HepG2 (cell line): ENCODE measurements around the gene DEFB113. TPM values are rescaled to one million over a fixed set of nuclear protein-coding genes. Genes with fewer than 3 reads are reported as not detected.

Experiments
- ATAC-seq: fragments of 200-7000 bp; cut with Tn5 transposase; 3 replicates; pipeline ENCODE4 v1.9.1; 2020; ENCODE audit warnings: mild to moderate bottlenecking, moderate library complexity
- Bru-seq: library from RNA; stranded (reverse); fragments of 400-500 nt; gene quantifications from one replicate; lab custom pipeline; 2021; lab: Mats Ljungman, UMichigan
- BruChase-seq, 2 experiments: library from RNA; stranded (reverse); fragments of 400-500 nt; gene quantifications; one replicate each; lab custom pipeline; 2021; lab: Mats Ljungman, UMichigan
- BruUV-seq: library from RNA; stranded (reverse); fragments of 400-500 nt; replicated peaks from 2 replicates; lab custom pipeline; 2021; lab: Mats Ljungman, UMichigan
- CTCF ChIA-PET: fragments of 300-600 bp; formaldehyde crosslinking; extraction: SDS; loops from one replicate; lab custom pipeline; 2021; ENCODE audit warnings: low total read pairs, inconsistent platforms, low intra/inter-chr PET ratio; lab: Yijun Ruan, JAX
- POLR2A ChIA-PET: fragments of 350-600 bp; sonication (Branson Sonifier 250); formaldehyde crosslinking; loops from one replicate; lab custom pipeline; 2020; ENCODE audit warnings: antibody characterized with exemption, inconsistent platforms; lab: Yijun Ruan, JAX
- DNase-seq: peaks from one replicate; pipeline ENCODE4 v3.0.0-alpha.2; 2015; ENCODE audit warnings: low spot score
- FAIRE-seq: peaks from 3 replicates; lab custom pipeline; 2011; peaks lifted over from hg19 to GRCh38; lab: Jason Lieb, UNC
- H2AFZ ChIP-seq: one replicate; pipeline ENCODE4 v1.6.1; 2011; ENCODE audit warnings: low read length, inconsistent platforms
- H3K27ac ChIP-seq: fragments of 300-600 bp; 3 replicates; pipeline ENCODE4 v1.8.0; 2011; ENCODE audit warnings: mixed run types, mild to moderate bottlenecking, mixed read lengths, low read length, inconsistent platforms; ENCODE audit not compliant: insufficient read depth; ENCODE audit errors: extremely low read length
- H3K27me3 ChIP-seq, 2 experiments: fragments of 200-600 bp in 1 of 2; 2 replicates in 1 of 2; 3 replicates in 1 of 2; pipeline versions ENCODE4 v1.6.0 to v1.8.0; 2011; ENCODE audit warnings: low read length in 2 of 2, mild to moderate bottlenecking in 2 of 2, moderate library complexity in 2 of 2, inconsistent platforms in 1 of 2; ENCODE audit not compliant: insufficient read depth in 2 of 2, control insufficient read depth in 1 of 2
- H3K36me3 ChIP-seq, 2 experiments: fragments of 200-600 bp in 1 of 2; replicated peaks in 1 of 2; 2 replicates in 1 of 2; 3 replicates in 1 of 2; pipeline versions ENCODE4 v1.5.1 to v1.8.0; 2011; ENCODE audit warnings: low read length in 2 of 2, inconsistent platforms in 1 of 2; ENCODE audit not compliant: insufficient read depth in 2 of 2, control insufficient read depth in 1 of 2
- H3K4me1 ChIP-seq: 2 replicates; pipeline ENCODE4 v1.5.1; 2012; ENCODE audit warnings: low read length, inconsistent platforms; ENCODE audit not compliant: insufficient read depth
- H3K4me2 ChIP-seq: 2 replicates; pipeline ENCODE4 v1.6.0; 2011; ENCODE audit warnings: low read depth, low read length, inconsistent platforms
- H3K4me3 ChIP-seq, 3 experiments: fragments of 200-600 bp in 1 of 3; sonication (generic), shearing (Covaris generic) in 1 of 3; replicated peaks in 1 of 3; 2 replicates each; pipeline ENCODE4 v1.5.1; 2011 to 2016; ENCODE audit warnings: low read length in 3 of 3, inconsistent platforms in 2 of 3, low read depth in 2 of 3, mild to moderate bottlenecking in 2 of 3, control low read depth in 1 of 3, mixed read lengths in 1 of 3; ENCODE audit not compliant: insufficient read depth in 1 of 3
- H3K79me2 ChIP-seq: one replicate; pipeline ENCODE4 v1.6.1; 2011; ENCODE audit warnings: low read length, inconsistent platforms; ENCODE audit not compliant: insufficient read depth
- H3K9ac ChIP-seq: 2 replicates; pipeline ENCODE4 v1.6.0; 2011; ENCODE audit warnings: mild to moderate bottlenecking, low read depth, low read length, inconsistent platforms; ENCODE audit not compliant: insufficient read depth
- H3K9me3 ChIP-seq: 2 replicates; pipeline ENCODE4 v1.5.1; 2012; ENCODE audit warnings: mild to moderate bottlenecking, low read length
- H4K20me1 ChIP-seq: 2 replicates; pipeline ENCODE4 v1.6.0; 2011; ENCODE audit warnings: inconsistent platforms, mild to moderate bottlenecking, low read length, moderate library complexity; ENCODE audit not compliant: insufficient read depth
- ATF3 ChIP-seq: sonication (generic); formaldehyde crosslinking; IDR thresholded peaks from 2 replicates; pipeline ENCODE4 v1.4.0; 2020; ENCODE audit warnings: missing genetic modification reagents
- ATRX ChIP-seq: sonication (generic); formaldehyde crosslinking; IDR thresholded peaks from 2 replicates; pipeline ENCODE4 v1.4.0; 2020; ENCODE audit warnings: missing genetic modification reagents, borderline replicate concordance
- BORCS8-MEF2B ChIP-seq: sonication (generic); formaldehyde crosslinking; IDR thresholded peaks from 2 replicates; pipeline ENCODE4 v1.8.0; 2022; ENCODE audit warnings: mild to moderate bottlenecking, missing genetic modification reagents
- CENPT ChIP-seq: sonication (generic); formaldehyde crosslinking; IDR thresholded peaks from 2 replicates; pipeline ENCODE4 v1.8.0; 2022; ENCODE audit warnings: low read depth, mild to moderate bottlenecking, moderate library complexity, missing genetic modification reagents
- CREBL2 ChIP-seq: sonication (generic); formaldehyde crosslinking; IDR thresholded peaks from 2 replicates; pipeline ENCODE4 v1.8.1; 2023; ENCODE audit warnings: missing genetic modification reagents, mild to moderate bottlenecking, borderline replicate concordance
- HCFC1 ChIP-seq: fragments of 150-350 bp; IDR thresholded peaks from 2 replicates; pipeline ENCODE4 v1.6.1; 2014; ENCODE audit warnings: low read depth, low read length
- HDAC2 ChIP-seq: sonication (generic); formaldehyde crosslinking; IDR thresholded peaks from 2 replicates; pipeline ENCODE4 v1.4.0; 2020; ENCODE audit warnings: missing genetic modification reagents
- HNRNPL ChIP-seq: fragments of 200-400 bp; formaldehyde crosslinking; IDR thresholded peaks from 2 replicates; pipeline ENCODE4 v1.6.1; 2017; ENCODE audit warnings: mild to moderate bottlenecking, low read depth, low read length
- HOXA9 ChIP-seq: sonication (generic); formaldehyde crosslinking; IDR thresholded peaks from 2 replicates; pipeline ENCODE4 v1.8.1; 2022; ENCODE audit warnings: missing genetic modification reagents, mild to moderate bottlenecking, moderate library complexity, borderline replicate concordance
- IKZF4 ChIP-seq: sonication (generic); formaldehyde crosslinking; IDR thresholded peaks from 2 replicates; pipeline ENCODE4 v1.5.1; 2020; ENCODE audit warnings: borderline replicate concordance, mild to moderate bottlenecking, low read depth, missing genetic modification reagents; ENCODE audit errors: not compliant biosample characterization
- KLF12 ChIP-seq: sonication (generic); formaldehyde crosslinking; IDR thresholded peaks from 2 replicates; pipeline ENCODE4 v1.4.0; 2020; ENCODE audit warnings: missing genetic modification reagents, borderline replicate concordance
- MTF1 ChIP-seq: sonication (generic); formaldehyde crosslinking; IDR thresholded peaks from 2 replicates; pipeline ENCODE4 v1.5.0; 2020; ENCODE audit warnings: missing genetic modification reagents
- NCOR1 ChIP-seq: fragments of 200-600 bp; sonication (generic); IDR thresholded peaks from 2 replicates; pipeline ENCODE4 v1.7.0; 2017; ENCODE audit warnings: antibody characterized with exemption, low read length, borderline replicate concordance
- REL ChIP-seq: sonication (generic); formaldehyde crosslinking; conservative IDR thresholded peaks from 2 replicates; pipeline ENCODE4 v1.8.0; 2022; ENCODE audit warnings: mild to moderate bottlenecking, missing genetic modification reagents, moderate library complexity
- ZNF335 ChIP-seq: sonication (generic); formaldehyde crosslinking; IDR thresholded peaks from 2 replicates; pipeline ENCODE4 v1.4.0; 2020; ENCODE audit warnings: missing genetic modification reagents
- ZNF530 ChIP-seq: sonication (generic); formaldehyde crosslinking; IDR thresholded peaks from 2 replicates; pipeline ENCODE4 v1.5.0; 2020; ENCODE audit warnings: low read depth, mild to moderate bottlenecking, missing genetic modification reagents
- ZNF841 ChIP-seq: sonication (generic); formaldehyde crosslinking; IDR thresholded peaks from 2 replicates; pipeline ENCODE4 v1.8.1; 2023; ENCODE audit warnings: missing genetic modification reagents, borderline replicate concordance
- WGBS: methylation state at CpG from one replicate; pipeline ENCODE4 v1.1.6; 2017; ENCODE audit warnings: low lambda C conversion rate; 5-methylcytosine and 5-hydroxymethylcytosine counted together
- in situ Hi-C: cut with HindIII; loops from 2 replicates; pipeline ENCODE4 v1.10.0; 2017; ENCODE audit warnings: low pct_unique_long_range_greater_than_20kb; ENCODE audit not compliant: extremely low pct_ligation_motif_present
- intact Hi-C: fragments of 100-400 bp; cut with micrococcal nuclease; formaldehyde crosslinking; loops from one replicate; pipeline ENCODE4 v1.10.0; 2022; ENCODE audit not compliant: unreplicated experiment
- long read RNA-seq, 2 experiments: library from RNA in 1 of 2; library from polyadenylated mRNA in 1 of 2; stranded (forward) in 1 of 2; unstranded in 1 of 2; transcript quantifications; one replicate each; pipeline ENCODE4 v2.0.0, GENCODE V29; 2019 to 2022
- polyA minus RNA-seq, 3 experiments: library from RNA; depleted of rRNA, polyadenylated mRNA; stranded (reverse); fragments of >200 nt; gene quantifications; 2 replicates each; pipeline ENCODE4 v1.2.3, GENCODE V29; 2011; ENCODE audit warnings: low replicate concordance in 1 of 3
- polyA plus RNA-seq, 8 experiments: library from polyadenylated mRNA; depleted of rRNA in 3 of 8; stranded (reverse) in 7 of 8; unstranded in 1 of 8; fragments of >200 nt; fragmentation: Illumina TruSeq in 4 of 8; extraction: Trizol in 4 of 8; gene quantifications; 2 replicates each; pipeline versions ENCODE4 v1.2.1 to v1.2.3, GENCODE V29; 2011 to 2016; ENCODE audit warnings: low read depth in 4 of 8, missing spikeins in 1 of 8, mixed read lengths in 1 of 8; ENCODE audit not compliant: insufficient read depth in 1 of 8
- total RNA-seq, 5 experiments: library from RNA; depleted of rRNA; stranded (reverse); fragments of >200 nt; fragmentation: Illumina TruSeq; extraction: Trizol; gene quantifications; 2 replicates each; pipeline ENCODE4 v1.2.3, GENCODE V29; 2016; ENCODE audit warnings: low read depth in 1 of 5

Gene DEFB113
- total RNA-seq (2016; rRNA removed; fragmentation: Illumina TruSeq; extraction: Trizol), result not detected in 2 replicates
- not detected in 2 replicates for total RNA-seq (2016; cell fraction: cytosol; rRNA removed; fragmentation: Illumina TruSeq; extraction: Trizol; ENCODE audit: low read depth)
- not detected in 2 replicates for total RNA-seq (2016; cell fraction: insoluble cytoplasmic fraction; rRNA removed; fragmentation: Illumina TruSeq; extraction: Trizol)
- not detected in 2 replicates for total RNA-seq (2016; cell fraction: membrane; rRNA removed; fragmentation: Illumina TruSeq; extraction: Trizol)
- total RNA-seq (2016; cell fraction: nucleus; rRNA removed; fragmentation: Illumina TruSeq; extraction: Trizol), result not detected in 2 replicates
- not detected in 2 replicates for polyA plus RNA-seq (2011; rRNA removed)
- polyA plus RNA-seq (2011; cell fraction: cytosol; rRNA removed), result not detected in 2 replicates
- not detected in 2 replicates for polyA plus RNA-seq (2011; cell fraction: nucleus; rRNA removed)
- polyA plus RNA-seq (2012), result not detected in 2 replicates
- polyA plus RNA-seq (2016; cell fraction: cytosol; fragmentation: Illumina TruSeq; extraction: Trizol; ENCODE audit: low read depth), result not detected in 2 replicates
- polyA plus RNA-seq (2016; cell fraction: insoluble cytoplasmic fraction; fragmentation: Illumina TruSeq; extraction: Trizol; ENCODE audit: low read depth), result not detected in 2 replicates
- not detected in 2 replicates for polyA plus RNA-seq (2016; cell fraction: membrane; fragmentation: Illumina TruSeq; extraction: Trizol; ENCODE audit: low read depth)
- polyA plus RNA-seq (2016; cell fraction: nucleus; fragmentation: Illumina TruSeq; extraction: Trizol; ENCODE audit: insufficient read depth, low read depth), result not detected in 2 replicates
- not detected in 2 replicates for polyA minus RNA-seq (2011; rRNA and poly(A)+ RNA removed; ENCODE audit: low replicate concordance)
- polyA minus RNA-seq (2011; cell fraction: cytosol; rRNA and poly(A)+ RNA removed), result not detected in 2 replicates
- polyA minus RNA-seq (2011; cell fraction: nucleus; rRNA and poly(A)+ RNA removed), result not detected in 2 replicates
- not detected for Bru-seq, nascent RNA
- not detected for BruChase-seq, experiment 1, labeled RNA remaining after a 6-hour chase
- not detected for BruChase-seq, experiment 2, labeled RNA remaining after a 2-hour chase
- long read RNA-seq, experiment 1, result 0 reads
- long read RNA-seq, experiment 2, result 0 reads

- WGBS, result 0% methylated on average over 2 of the region's 2 CpGs
Measured at GRCh38 chr6:49969605-49970004, at the start of gene DEFB113. TSS of gene DEFB113 (minus strand) at chr6:49969625. CDS start at chr6:49969625, 0 bp downstream.

GRCh38 chr6:50007819-50008218 is 38.4 kb upstream of the DEFB113 start:
- H2AFZ ChIP-seq, result no peak overlapping the region
- no peak overlapping the region for H3K9ac ChIP-seq
- no peaks in the 10 kb centered on the region for H4K20me1 ChIP-seq
- H3K79me2 ChIP-seq, result no peaks in the 10 kb centered on the region
- in situ Hi-C loops (no loop called here), intact Hi-C loops (no loop called here)
- BruUV-seq, result no TSS peak
- FAIRE-seq (no peak), ATAC-seq (no peak), DNase-seq (no peak)
- no peaks in the 10 kb centered on the region for H3K4me1 ChIP-seq
- H3K4me3 ChIP-seq, result no peak overlapping the region
- H3K9me3 ChIP-seq, result no peaks in the 10 kb centered on the region
- H3K27ac ChIP-seq, result no peak overlapping the region
- ChIA-PET CTCF (no interaction called here), POLR2A (no interaction called here)
- H3K36me3 ChIP-seq, result no peaks in the 10 kb centered on the region
- WGBS, result 5% methylated on average over 3 of the region's 3 CpGs
- H3K27me3 ChIP-seq, result no peaks in the 10 kb centered on the region
- H3K4me2 ChIP-seq, result no peak overlapping the region
- TF ChIP-seq ZNF530 (no peak), MTF1 (no peak), HNRNPL (no peak), KLF12 (no peak), NCOR1 (no peak), CREBL2 (CRISPR knock-in tag) (no peak), HCFC1 (no peak), ATF3 (no peak), ZNF335 (CRISPR knock-in tag) (no peak), CENPT (CRISPR knock-in tag) (no peak), ATRX (CRISPR knock-in tag) (no peak), REL (CRISPR knock-in tag) (no peak), HDAC2 (CRISPR knock-in tag) (no peak)

More at GRCh38 chr6:49969605-49970004, at the start of gene DEFB113:
- TF ChIP-seq IKZF4, result no peak
- TF ChIP-seq BORCS8-MEF2B (CRISPR knock-in tag), result no peak
- TF ChIP-seq HOXA9 (CRISPR knock-in tag), result no peak
- TF ChIP-seq ZNF841, result no peak
- in situ Hi-C loops, result no loop called here
- intact Hi-C loops, result no loop called here
- Histone ChIP-seq H3K9ac (no peak within 1 kb of the TSS), H3K27ac (no peak within 1 kb of the TSS), H3K9me3 (no peaks in the 10 kb centered on the region), H4K20me1 (no peaks in the 10 kb centered on the region), H2AFZ (no peak within 1 kb of the TSS), H3K36me3 (no peaks in the 10 kb centered on the region), H3K4me1 (no peaks in the 10 kb centered on the region), H3K27me3 (no peaks in the 10 kb centered on the region), H3K79me2 (no peaks in the 10 kb centered on the region), H3K4me3 (no peak within 1 kb of the TSS), H3K4me2 (no peak within 1 kb of the TSS)
- POLR2A ChIA-PET, result no interaction called here
- ATAC-seq (no peak), DNase-seq (no peak), FAIRE-seq (no peak)
- BruUV-seq, result no TSS peak
- CTCF ChIA-PET, result no interaction called here
